ENCODE measurements around the gene SEMA3F.

Gene SEMA3F

GRCh38 chr3:50132421-50133282, 22.5 kb upstream of the SEMA3F start:
- no peak for DNase-seq

- no peak for DNase-seq
Measured at GRCh38 chr3:50133283-50133615, 21.9 kb upstream of the SEMA3F start.

- DNase-seq, result no peak
Measured at GRCh38 chr3:50134367-50134766, 20.8 kb upstream of the SEMA3F start.

- DNase-seq, result no peak
Measured at GRCh38 chr3:50135964-50136363, 19.2 kb upstream of the SEMA3F start.

GRCh38 chr3:50136714-50137405, 18.3 kb upstream of the SEMA3F start:
- DNase-seq, result no peak

GRCh38 chr3:50137531-50137930, 17.6 kb upstream of the SEMA3F start:
- DNase-seq, result no peak

GRCh38 chr3:50138266-50139200, 16.6 kb upstream of the SEMA3F start:
- no peak for DNase-seq

GRCh38 chr3:50139308-50139707, 15.8 kb upstream of the SEMA3F start:
- no peak for DNase-seq

GRCh38 chr3:50139718-50140423, 15.3 kb upstream of the SEMA3F start:
- DNase-seq, result no peak

- DNase-seq, result no peak
Measured at GRCh38 chr3:50140990-50141389, 14.1 kb upstream of the SEMA3F start.

GRCh38 chr3:50146316-50146901, 8.7 kb upstream of the SEMA3F start:
- no peak for DNase-seq

- DNase-seq, result no peak
Measured at GRCh38 chr3:50147016-50147415, 8.1 kb upstream of the SEMA3F start.

- no peak for DNase-seq
Measured at GRCh38 chr3:50147447-50147846, 7.7 kb upstream of the SEMA3F start.

- no peak for DNase-seq
Measured at GRCh38 chr3:50147861-50148260, 7.3 kb upstream of the SEMA3F start.

GRCh38 chr3:50150404-50150750, 4.7 kb upstream of the SEMA3F start:
- no peak for DNase-seq

- no peak for DNase-seq
Measured at GRCh38 chr3:50150863-50151686, 4.0 kb upstream of the SEMA3F start.

- DNase-seq, result no peak
Measured at GRCh38 chr3:50151728-50152127, 3.4 kb upstream of the SEMA3F start.

- no peak for DNase-seq
Measured at GRCh38 chr3:50153782-50154475, 1.2 kb upstream of the SEMA3F start.

- DNase-seq, result no peak
Measured at GRCh38 chr3:50154476-50154839, 666 bp upstream of the SEMA3F start.

- DNase-seq, result no peak
Measured at GRCh38 chr3:50155491-50155878, 361 bp downstream of the SEMA3F start.

GRCh38 chr3:50155891-50156290, 767 bp downstream of the SEMA3F start:
- no peak for DNase-seq

Data from inflammatory macrophage (primary cell).